Measurements from ENCODE around the gene TGFB1I1.

GRCh38 chr16:31487071-31487719, 15.2 kb downstream of the TGFB1I1 start:
- TF ChIP-seq CTCF (conservative IDR thresholded peaks at IDR 0.05; ENCODE audit: low read depth in 2 of 2), result no peak
- no peak for TF ChIP-seq POLR2AphosphoS5 (IDR thresholded peaks at IDR 0.05; ENCODE audit: low read depth)
- TF ChIP-seq EZH2 (IDR thresholded peaks at IDR 0.05; ENCODE audit: low read depth, unreplicated experiment), result peak; percentile 70
- no peak for TF ChIP-seq REST (IDR thresholded peaks at IDR 0.05; ENCODE audit: unreplicated experiment)
- TF ChIP-seq EZH2phosphoT487 (IDR thresholded peaks at IDR 0.05; ENCODE audit: unreplicated experiment), result no peak
- TF ChIP-seq STAT1 (IDR thresholded peaks at IDR 0.05; ENCODE audit: unreplicated experiment), result no peak
- TF ChIP-seq NANOG (IDR thresholded peaks at IDR 0.05; ENCODE audit: borderline replicate concordance), result no peak

Data from GM23338 (cell line).